HTR-8/SVneo (cell line): Measurements from ENCODE around the gene MAGEA11.
"Not testable (repeated sequence)": the region's sequence is repeated elsewhere in the genome, so short reads cannot be mapped to it uniquely, and the experiment has no call there.

Experiments
- DNase-seq: peaks from one replicate; pipeline ENCODE4 v3.0.0; 2011; ENCODE audit warnings: low spot score, mixed read lengths; ENCODE audit not compliant: insufficient read length
- FAIRE-seq: peaks from 2 replicates; lab custom pipeline; 2011; peaks lifted over from hg19 to GRCh38; lab: Jason Lieb, UNC

Gene MAGEA11

GRCh38 chrX:149716632-149717031 is 4.8 kb downstream of the MAGEA11 start:
- no peak for DNase-seq

GRCh38 chrX:149717803-149718202 is 5.9 kb downstream of the MAGEA11 start:
- no peak for DNase-seq
- no peak for FAIRE-seq

More at GRCh38 chrX:149716632-149717031, 4.8 kb downstream of the MAGEA11 start:
- no peak for FAIRE-seq

DNA sequence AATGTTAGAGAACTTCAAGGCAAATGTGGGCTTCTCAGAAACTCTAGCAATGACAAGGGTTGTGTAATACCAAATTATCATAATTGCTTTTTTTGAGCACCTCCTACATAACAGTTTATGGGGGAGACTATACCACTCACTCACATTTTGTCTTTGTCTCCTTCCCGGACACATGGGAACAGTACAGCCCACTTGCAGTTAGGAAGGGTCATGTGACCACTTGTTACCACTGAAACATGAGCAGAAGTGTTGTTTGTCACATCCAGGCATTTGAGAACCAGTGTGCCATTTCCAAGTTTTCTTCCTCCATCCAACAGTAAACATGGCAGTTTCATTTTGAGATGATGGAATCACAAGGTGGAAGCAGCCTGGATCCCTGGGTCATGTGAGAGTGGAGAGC is 6.9 kb downstream of the MAGEA11 start:
- DNase-seq = no peak
- no peak for FAIRE-seq

DNA sequence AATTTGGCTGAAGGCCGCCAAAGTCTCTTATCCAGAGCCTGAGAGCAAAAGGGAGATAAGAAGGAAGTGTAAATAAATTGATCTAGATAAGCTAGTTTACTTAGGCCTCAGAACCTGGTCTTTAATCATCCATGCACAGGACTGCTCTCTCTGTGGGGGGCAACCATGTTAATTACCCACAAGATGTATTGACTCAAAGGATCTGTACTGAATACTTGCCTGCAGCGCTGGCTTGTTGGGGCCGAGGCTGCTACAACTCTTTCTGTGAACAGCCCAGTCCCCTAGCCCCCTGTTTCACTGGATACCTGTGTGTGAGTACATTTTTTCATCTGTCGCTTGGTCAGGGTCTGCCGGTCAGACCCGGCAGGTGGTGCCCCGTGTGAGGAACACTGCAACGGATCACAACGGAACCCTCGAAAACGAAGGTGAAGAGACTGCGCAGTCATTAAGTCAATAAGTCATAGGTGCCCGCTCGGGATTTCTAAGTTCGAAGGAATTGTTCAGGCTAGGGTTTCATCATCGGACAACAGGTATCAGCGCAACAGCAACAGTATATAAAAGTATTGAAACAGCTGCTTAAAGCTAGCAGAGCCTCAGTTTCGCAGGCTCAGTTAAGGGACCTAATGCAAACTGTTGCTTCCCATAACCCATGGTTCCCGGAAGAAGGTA is 8.3 kb downstream of the MAGEA11 start:
- FAIRE-seq (no peak), DNase-seq (no peak)

DNA sequence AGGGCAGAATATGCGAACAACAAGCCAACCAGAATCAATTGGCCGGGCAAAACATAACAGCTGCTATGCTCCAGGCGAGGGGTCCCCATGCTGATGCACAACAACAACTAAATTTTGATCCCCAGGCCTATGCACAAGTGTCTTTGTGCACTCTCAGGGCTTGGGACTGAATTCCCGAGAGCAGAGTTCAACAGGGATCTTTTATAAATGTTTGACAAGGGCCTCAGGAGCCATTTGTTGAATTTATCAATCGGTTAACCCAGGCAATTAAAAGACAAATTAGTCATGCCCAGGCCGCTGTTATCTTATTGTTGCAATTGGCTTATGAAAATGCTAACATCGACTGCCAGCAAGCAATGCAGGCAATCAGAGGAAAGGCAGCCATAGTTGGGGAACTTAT is 9.4 kb downstream of the MAGEA11 start:
- not testable (repeated sequence) for DNase-seq, FAIRE-seq

DNA sequence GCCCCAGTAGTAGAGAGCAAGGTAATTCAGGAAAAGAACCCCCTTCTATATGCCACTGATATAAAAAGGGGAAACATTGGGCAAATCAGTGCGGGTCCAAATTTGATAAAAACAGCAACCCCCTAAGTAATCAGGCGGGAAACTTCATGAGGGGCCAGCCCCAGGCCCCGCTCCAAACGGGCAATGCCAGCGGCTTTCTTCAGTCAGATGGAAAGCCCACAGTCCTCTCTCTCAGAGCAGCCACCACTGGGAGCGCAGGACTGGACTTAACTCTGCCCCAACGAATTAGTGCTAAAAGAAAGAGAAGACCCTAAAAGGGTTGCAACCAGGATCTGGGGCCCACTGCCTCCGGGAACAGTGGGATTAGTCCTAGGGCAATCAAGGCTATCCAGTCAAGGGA is 9.9 kb downstream of the MAGEA11 start:
- no peak for DNase-seq
- no peak for FAIRE-seq

- DNase-seq, FAIRE-seq: not testable (repeated sequence)
Observed at GRCh38 chrX:149723583-149724118, 11.8 kb downstream of the MAGEA11 start.

DNA sequence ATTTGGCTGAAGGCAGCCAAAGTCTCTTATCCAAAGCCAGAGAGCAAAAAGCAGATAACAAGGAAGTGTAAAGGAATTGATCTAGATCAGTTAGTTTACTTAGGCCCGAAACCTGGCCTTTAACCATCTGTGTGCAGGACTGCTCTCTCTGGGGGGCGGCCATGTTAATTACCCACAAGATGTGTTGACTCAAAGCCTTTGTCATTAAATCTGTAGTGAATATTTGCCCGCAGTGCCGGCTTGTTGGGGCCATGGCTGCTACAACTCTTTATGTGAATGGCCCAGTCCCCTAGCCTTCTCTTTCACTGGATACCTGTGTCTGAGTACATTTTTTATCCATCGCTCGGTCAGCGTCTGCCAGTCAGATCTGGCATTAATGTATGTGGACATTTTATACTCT is 15.4 kb downstream of the MAGEA11 start:
- FAIRE-seq, DNase-seq: not testable (repeated sequence)

DNA sequence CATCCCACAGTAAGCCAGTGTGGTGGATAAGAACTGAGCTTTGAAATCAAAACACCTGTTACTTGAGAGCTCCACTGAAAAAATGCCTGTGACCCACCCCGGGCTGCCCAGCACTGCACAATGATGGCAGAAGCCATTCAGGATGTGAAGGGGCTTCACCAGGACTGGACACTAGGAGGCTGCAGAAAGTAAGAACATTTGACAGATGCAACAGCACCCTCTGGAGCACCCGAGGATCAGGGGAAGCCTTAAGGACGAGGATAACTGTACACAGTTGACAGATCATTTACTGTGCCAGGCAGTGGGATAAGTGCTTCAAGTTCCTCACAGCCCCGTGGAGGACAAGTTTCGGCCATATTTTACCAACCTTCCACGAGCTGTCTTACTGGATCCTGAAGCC is 30.4 kb downstream of the MAGEA11 start:
- FAIRE-seq = not testable (repeated sequence)

GRCh38 chrX:149746390-149747007 is 34.6 kb downstream of the MAGEA11 start:
- not testable (repeated sequence) for DNase-seq, FAIRE-seq

More for the DNA sequence above, 30.4 kb downstream of the MAGEA11 start:
- not testable (repeated sequence) for DNase-seq

DNA sequence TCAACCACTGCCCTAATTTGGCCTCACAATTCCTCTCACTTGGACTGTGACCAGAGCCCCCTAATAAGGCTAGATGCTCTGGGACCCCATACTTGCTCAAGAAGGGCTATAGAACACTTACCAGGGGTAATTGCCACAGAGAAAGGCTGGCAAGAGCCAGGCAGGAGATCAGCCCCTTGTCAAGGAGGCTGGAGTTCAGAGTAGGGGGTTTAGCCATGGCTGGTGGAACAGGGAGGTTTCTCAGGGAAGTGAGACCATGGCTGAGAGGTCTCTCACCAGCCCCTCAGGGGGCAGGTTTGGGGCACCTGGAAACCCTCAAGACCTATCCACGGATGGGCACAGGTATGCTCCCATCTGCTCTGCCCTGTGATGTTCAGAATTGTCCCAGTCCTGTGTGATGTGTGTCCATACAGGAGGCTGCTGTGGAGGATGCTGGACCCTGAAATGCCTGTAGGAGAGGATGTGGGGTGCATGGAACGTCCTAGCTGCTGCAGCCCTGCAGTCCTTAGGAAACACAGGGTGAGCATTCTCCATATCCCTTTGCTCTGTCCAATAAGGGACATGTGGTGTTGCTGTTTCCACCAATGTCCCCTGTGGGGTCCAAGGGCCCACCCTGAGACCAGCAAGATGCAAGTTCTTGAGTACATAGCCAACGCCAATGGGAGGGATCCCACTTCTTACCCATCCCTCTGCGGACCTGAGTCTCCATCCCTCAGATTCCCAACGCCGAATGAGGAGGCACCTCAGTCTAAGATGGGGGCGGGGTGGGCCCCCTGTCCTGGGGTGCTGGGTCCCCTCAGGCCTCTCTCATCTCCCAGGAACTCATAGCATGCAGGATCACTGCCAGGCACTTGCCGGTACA is 45.6 kb downstream of the MAGEA11 start:
- no peak for DNase-seq
- FAIRE-seq = no peak

DNA sequence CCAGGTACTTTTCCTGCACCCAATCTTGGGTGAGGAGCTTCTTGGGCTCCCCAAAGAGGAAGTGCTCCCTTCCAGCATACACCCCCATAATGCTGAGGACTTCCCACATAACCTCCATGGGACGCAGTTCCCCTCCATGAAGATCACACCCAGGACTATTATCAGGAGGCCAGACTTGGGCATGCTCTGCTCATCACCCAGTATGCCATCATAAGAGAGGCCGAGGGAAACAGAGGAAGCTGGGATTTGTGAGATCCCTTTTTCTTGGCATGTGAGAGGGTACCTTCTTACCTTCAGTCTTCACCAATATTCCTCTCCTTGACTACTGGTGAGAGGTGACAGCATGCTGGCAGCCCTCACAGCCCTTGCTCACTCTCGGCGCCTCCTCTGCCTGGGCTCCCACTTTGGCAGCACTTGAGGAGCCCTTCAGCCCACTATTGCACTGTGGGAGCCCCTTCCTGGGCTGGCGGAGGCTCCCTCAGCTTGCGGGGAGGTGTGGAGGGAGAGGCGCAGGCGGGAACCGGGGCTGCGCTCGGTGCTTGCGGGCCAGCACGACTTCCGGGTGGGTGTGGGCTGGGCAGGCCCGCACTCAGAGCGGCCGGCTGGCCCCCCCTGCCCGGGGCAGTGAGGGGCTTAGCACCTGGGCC is 46.3 kb downstream of the MAGEA11 start:
- FAIRE-seq = no peak
- no peak for DNase-seq

- FAIRE-seq, DNase-seq: not testable (repeated sequence)
Observed at GRCh38 chrX:149758715-149759078, 46.8 kb downstream of the MAGEA11 start.

- no peak for DNase-seq
- FAIRE-seq = no peak
Observed at GRCh38 chrX:149759824-149760223, 48.0 kb downstream of the MAGEA11 start.

- FAIRE-seq (no peak), DNase-seq (no peak)
Observed at GRCh38 chrX:149760965-149761364, 49.1 kb downstream of the MAGEA11 start.

GRCh38 chrX:149761858-149762674 is 50.2 kb downstream of the MAGEA11 start:
- DNase-seq, FAIRE-seq: not testable (repeated sequence)

DNA sequence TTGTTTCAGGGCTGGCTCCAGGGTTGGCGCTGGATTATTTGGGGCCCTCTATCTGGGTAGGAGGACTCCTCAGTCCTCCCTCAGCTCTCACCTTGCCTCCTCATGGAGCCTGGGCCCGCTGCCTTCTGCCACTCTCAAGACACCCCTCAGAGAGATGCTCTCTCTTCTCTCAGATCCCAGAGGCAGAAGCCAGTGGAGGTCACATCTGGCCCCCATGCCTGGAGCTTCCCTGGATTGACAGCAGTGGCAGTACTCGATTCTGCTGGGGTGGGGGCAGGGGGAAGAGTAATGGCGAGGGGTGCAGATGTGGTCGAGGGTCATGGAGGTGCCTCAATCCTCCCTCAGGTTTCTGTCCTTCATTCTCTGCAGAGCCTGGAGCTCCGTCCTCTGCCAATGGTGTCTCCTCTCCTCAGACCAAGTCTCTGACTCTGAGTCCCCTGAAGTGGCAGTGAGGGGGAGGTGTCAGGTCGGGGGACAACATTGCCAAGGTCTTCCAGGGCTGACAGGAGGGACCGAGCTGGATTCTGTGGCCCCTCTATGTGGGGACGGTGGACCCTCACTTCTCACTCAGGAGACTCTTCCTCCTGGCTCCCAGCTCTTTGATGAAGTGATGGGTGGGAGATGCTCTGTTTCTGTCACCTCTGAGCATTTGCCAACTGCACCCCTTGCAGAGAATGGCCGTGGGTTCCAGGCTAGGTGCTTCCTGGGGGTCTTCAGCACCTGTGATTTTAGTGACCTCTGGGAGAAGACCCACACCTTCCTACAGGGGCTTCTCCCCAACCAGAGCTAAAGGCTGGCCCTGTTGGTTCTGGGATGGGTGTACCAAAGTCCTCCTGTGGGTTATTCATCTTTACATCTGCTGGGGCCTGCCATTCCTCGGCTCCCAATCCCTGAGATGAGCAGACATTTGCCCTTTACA is 51.1 kb downstream of the MAGEA11 start:
- FAIRE-seq (no peak), DNase-seq (no peak)
